ENCODE measurements around the gene CCDC148.
"Not testable (repeated sequence)": the region's sequence is repeated elsewhere in the genome, so short reads cannot be mapped to it uniquely, and the experiment has no call there.

Gene CCDC148

GRCh38 chr2:158243392-158243791 is 213.2 kb downstream of the CCDC148 start:
- no peak overlapping the region for H3K4me3 ChIP-seq (replicated peaks; ENCODE audit: low read depth, low read length)
- no peak for TF ChIP-seq CTCF (IDR thresholded peaks at IDR 0.05; ENCODE audit: low read length, missing control alignments)
- DNase-seq (ENCODE audit: low read depth): no peak

- H3K4me3 ChIP-seq (replicated peaks; ENCODE audit: low read depth, low read length): no peak overlapping the region
- DNase-seq (ENCODE audit: low read depth): no peak
- no peak for TF ChIP-seq CTCF (IDR thresholded peaks at IDR 0.05; ENCODE audit: low read length, missing control alignments)
Observed at GRCh38 chr2:158242280-158242679, 214.3 kb downstream of the CCDC148 start.

GRCh38 chr2:158240975-158241374 is 215.6 kb downstream of the CCDC148 start:
- no peak for DNase-seq (ENCODE audit: low read depth)
- no peak for TF ChIP-seq CTCF (IDR thresholded peaks at IDR 0.05; ENCODE audit: low read length, missing control alignments)
- H3K4me3 ChIP-seq (replicated peaks; ENCODE audit: low read depth, low read length): no peak overlapping the region

- DNase-seq (ENCODE audit: low read depth): no peak
- TF ChIP-seq CTCF (IDR thresholded peaks at IDR 0.05; ENCODE audit: low read length, missing control alignments): no peak
- no peak overlapping the region for H3K4me3 ChIP-seq (replicated peaks; ENCODE audit: low read depth, low read length)
Observed at GRCh38 chr2:158239271-158239670, 217.3 kb downstream of the CCDC148 start.

GRCh38 chr2:158234497-158234896 is 222.1 kb downstream of the CCDC148 start:
- no peak overlapping the region for H3K4me3 ChIP-seq (replicated peaks; ENCODE audit: low read depth, low read length)
- TF ChIP-seq CTCF (IDR thresholded peaks at IDR 0.05; ENCODE audit: low read length, missing control alignments): no peak
- no peak for DNase-seq (ENCODE audit: low read depth)

DNA sequence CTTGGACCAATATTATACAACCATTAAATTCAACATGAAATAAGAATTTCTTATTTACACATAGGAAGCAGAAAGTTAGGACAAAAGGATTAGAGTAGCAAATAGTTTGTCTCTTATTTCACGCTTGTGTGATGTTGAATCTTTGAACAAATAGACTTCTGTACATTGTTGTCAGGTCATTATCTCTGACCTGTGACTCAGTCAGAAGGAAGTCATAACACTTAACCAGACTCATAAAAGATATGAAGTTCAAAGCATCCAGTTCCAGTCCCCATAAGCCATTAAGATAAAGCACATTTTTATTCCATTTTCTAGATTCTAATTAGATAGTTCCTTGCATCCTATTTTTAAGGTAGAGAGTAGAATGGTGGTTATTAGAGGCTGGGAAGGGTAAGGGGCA is 224.1 kb downstream of the CCDC148 start:
- no peak for TF ChIP-seq CTCF (IDR thresholded peaks at IDR 0.05; ENCODE audit: low read length, missing control alignments)
- no peak overlapping the region for H3K4me3 ChIP-seq (replicated peaks; ENCODE audit: low read depth, low read length)
- no peak for DNase-seq (ENCODE audit: low read depth)

GRCh38 chr2:158228943-158229508 is 227.5 kb downstream of the CCDC148 start:
- no peak for DNase-seq (ENCODE audit: low read depth)
- no peak for TF ChIP-seq CTCF (IDR thresholded peaks at IDR 0.05; ENCODE audit: low read length, missing control alignments)
- no peak overlapping the region for H3K4me3 ChIP-seq (replicated peaks; ENCODE audit: low read depth, low read length)

DNA sequence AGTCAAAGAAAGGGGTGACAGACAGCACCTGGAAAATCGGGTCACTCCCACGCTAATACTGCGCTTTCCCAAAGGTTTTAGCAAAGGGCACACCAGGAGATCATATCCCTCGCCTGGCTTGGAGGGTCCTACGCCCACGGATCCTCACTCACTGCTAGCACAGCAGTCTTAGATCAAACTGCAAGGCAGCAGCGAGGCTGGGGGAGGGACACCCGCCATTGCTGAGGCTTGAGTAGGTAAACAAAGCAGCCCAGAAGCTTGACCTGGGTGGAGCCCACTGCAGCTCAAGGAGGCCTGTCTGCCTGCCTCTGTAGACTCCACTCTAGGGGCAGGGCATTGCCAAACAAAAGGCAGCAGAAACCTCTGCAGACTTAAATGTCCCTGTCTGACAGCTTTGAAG is 233.5 kb downstream of the CCDC148 start:
- not testable (repeated sequence) for H3K4me3 ChIP-seq (replicated peaks; ENCODE audit: low read depth, low read length); DNase-seq (ENCODE audit: low read depth)

Measured in fibroblast of pulmonary artery (primary cell).